GM20431 (cell line): ENCODE measurements around the gene TMEM222.

Experiments
- in situ Hi-C: fragments of 300-500 bp; cut with MseI, MboI; formaldehyde crosslinking; loops from one replicate; pipeline ENCODE4 v1.15.0; 2020; ENCODE audit warnings: low sequenced_read_pairs; ENCODE audit not compliant: unreplicated experiment

TMEM222 gene

GRCh38 chr1:27356619-27357280 is 34.8 kb downstream of the TMEM222 start:
- in situ Hi-C loops = no loop called here

GRCh38 chr1:27357281-27358037 is 35.5 kb downstream of the TMEM222 start:
- in situ Hi-C loops = no loop called here

GRCh38 chr1:27358038-27358927 is 36.3 kb downstream of the TMEM222 start:
- in situ Hi-C loops = no loop called here

- in situ Hi-C loops = no loop called here
These were observed 37.0 kb downstream of the TMEM222 start for GRCh38 chr1:27358928-27359313.

DNA sequence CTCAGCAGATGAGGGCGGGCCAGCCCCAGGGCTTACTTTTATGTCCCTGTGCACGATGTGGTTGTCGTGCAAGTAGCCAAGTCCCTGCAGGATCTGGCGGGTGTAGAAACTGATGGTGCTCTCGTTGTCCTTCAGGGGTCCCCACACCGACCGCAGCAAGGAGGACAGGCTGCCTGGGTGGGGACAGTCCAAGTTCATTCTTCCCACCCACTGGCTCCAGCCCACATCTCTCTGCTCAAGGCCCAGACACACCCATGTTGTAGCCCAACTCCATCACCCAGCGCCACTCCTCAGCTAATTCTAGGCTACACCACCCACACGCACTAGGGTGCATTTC is 37.8 kb downstream of the TMEM222 start:
- in situ Hi-C loops = no loop called here

GRCh38 chr1:27360159-27361043 is 38.4 kb downstream of the TMEM222 start:
- in situ Hi-C loops = no loop called here

DNA sequence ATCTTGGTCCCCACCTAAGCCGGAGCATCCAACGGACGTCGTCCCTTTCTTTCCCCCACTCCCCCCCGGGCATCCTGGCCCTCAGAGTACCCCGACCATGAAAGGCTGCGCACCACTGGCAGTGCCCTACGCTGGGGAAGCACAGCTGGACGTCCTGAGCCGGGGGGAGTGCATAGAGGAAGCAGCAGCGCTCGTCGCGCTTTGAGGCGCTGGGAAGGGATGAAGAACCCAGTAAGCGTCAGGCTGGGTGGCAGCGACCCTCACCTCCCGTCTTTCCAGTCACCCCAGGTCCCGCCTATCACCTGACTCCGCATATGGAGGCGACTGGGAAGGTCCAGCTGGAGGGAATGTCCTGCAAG is 39.1 kb downstream of the TMEM222 start:
- in situ Hi-C loops = no loop called here

GRCh38 chr1:27361553-27361952 is 39.6 kb downstream of the TMEM222 start:
- in situ Hi-C loops = no loop called here

- in situ Hi-C loops = no loop called here
These were observed 42.1 kb downstream of the TMEM222 start for GRCh38 chr1:27363766-27364695.

- in situ Hi-C loops = no loop called here
These were observed 42.9 kb downstream of the TMEM222 start for GRCh38 chr1:27364696-27365371.

DNA sequence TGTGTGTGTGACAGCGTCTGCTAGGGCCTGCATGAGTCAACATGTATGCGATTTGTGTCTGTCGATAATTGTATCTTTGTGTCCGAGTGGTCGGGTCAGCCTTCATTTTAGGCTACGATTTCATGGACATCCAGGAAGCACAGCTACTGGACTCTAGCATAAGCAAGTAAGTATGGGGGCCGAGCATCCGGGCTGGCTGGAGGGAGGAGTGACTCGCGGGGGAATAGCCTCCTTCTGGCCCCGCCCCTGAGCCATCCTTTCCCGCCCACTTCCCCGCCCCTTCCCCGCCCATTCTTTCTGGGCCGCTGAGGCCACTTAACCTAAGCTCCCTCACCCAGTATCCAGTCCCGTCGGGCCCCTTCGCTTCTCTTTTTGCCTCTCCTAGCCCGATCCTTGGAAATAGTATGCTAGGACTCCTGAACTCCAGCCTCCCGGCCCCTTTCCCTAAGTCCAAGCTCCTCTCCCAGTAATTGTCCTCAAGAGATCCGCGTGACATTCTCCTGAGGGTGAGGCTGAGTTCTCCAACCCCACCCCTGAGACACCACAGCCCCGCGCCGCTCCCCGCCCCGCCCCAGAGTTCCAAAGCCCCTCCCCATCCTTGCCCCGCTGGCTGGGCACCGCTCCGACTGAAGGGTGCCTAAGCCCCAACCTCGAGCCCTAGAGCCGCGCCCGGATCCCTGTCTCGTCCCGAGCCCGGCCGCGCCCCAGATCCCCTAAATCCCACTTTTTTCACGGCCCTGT is 43.6 kb downstream of the TMEM222 start:
- in situ Hi-C loops = no loop called here

DNA sequence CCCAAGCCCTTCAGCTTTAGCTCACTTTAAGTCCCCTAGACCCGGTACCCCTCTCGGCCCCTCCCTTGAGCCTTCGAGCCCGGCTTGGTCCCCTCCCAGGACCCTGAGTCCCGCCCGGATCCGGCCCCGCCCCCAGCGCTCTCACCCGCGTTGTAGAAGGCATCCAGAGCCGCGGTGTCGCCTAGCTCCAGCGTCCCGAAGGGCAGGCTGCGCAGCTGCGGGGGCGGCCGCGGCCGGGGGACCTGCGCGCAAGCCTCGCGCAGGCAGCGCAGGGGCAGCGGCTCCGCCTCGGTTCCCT is 44.1 kb downstream of the TMEM222 start:
- in situ Hi-C loops = no loop called here

DNA sequence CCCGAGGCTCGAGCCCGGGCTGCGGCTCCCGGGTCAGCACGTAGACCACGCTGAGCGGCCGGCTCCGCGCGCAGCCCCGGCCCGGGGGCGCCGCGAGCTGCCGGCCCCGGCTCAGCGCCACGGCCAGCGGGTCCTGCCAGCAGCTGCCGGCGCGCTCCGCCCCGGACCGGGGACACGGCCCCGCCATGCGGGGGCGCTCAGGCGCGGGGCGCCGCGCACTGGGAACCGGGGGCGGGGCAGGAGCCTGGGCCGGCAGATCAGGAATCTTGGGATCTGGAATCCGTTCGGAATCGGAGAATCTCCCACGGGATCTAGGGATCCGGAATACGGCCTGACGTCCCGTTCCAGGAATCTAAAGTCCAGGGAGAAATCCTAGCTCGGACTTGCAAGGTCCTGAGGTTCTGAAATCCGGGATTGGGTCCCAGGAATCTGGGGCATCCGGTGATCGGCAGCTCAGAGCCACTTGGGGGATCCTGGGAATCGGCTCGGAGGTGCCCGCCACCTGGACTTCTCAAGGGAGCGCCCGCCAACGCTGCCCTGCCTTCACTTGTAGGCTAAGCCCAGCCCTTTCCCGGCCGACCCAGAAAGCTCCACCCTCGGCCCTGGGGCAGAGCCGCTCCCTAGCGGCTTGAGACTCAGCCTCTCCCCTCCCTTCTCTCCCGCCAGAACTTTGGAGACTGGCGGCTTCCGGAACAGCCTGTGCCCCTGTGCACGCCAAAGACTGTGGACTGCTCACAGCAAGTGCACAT is 44.6 kb downstream of the TMEM222 start, which contains the start of gene MAP3K6:
MAP3K6 (minus strand) TSS at position 551 of the 749 bp plus-strand sequence; CDS start at position 187, 364 bp downstream.
- in situ Hi-C loops = no loop called here

- in situ Hi-C loops = no loop called here
These were observed 45.2 kb downstream of the TMEM222 start for GRCh38 chr1:27367160-27367650.

GRCh38 chr1:27368869-27369582 is 47.1 kb downstream of the TMEM222 start:
- in situ Hi-C loops = no loop called here

DNA sequence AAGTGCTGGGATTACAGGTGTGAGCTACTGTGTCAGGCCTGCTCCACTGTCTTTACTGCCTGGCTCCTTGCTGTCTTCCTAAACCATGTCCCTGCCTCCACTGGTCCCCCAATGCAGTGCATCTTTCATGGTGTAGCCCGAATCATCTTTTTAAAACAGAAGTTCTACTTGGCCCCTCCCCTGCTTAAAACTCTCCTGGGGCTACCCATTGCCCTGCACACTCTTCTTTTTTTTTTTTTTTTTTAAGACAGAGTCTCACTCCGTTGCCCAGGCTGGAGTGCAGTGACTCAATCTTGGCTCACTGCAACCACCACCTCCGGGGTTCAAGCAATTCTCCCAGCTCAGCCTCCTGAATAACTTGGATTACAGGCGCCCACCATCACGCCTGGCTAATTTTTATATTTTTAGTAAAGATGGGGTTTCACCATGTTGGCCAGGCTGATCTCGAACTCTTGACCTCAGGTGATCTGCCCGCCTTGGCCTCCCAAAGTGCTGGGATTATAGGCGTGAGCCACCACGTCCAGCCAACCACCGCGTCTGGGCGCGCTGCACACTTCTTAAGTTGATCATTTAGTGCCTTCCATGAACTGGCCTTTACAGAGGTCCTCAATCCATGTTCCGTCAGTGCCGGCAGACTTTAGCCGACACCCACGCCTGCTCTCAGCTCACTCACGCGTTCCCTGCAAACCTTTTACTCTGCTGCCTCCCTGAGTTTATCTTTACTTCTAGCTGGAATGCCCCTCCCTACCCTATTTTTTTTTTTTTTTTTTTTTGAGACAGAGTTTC is 50.3 kb downstream of the TMEM222 start:
- in situ Hi-C loops = no loop called here
